ENCODE data around the gene ZNF614.

The ZNF614 gene

DNA sequence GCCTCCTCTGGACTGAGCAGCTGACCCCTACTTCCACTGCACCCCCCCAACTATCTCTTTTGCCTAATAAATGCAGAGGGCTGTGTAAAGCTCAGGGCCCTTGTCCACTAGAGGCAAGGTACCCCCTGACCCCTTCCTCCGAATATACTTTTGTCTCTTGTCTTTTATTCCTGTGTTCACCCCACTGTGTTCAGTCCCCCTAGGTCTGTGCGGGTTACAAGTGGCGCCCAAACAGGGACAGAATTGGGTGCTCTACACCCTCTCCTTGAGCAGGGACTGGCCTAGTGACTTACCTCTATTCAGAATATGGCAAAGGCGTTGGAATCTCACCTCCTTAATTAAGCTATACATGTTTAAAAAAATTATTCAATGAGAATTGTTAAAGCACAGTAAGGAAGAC lies 56.6 kb downstream of the ZNF614 start:
- POLR2A ChIA-PET (ENCODE audit: low non-redundant PET): no interaction called here
- CTCF ChIA-PET: no interaction called here
- no peak overlapping the region for H3K27ac ChIP-seq
- no peak for DNase-seq (ENCODE audit: low spot score)
- TF ChIP-seq, protein P1, sequence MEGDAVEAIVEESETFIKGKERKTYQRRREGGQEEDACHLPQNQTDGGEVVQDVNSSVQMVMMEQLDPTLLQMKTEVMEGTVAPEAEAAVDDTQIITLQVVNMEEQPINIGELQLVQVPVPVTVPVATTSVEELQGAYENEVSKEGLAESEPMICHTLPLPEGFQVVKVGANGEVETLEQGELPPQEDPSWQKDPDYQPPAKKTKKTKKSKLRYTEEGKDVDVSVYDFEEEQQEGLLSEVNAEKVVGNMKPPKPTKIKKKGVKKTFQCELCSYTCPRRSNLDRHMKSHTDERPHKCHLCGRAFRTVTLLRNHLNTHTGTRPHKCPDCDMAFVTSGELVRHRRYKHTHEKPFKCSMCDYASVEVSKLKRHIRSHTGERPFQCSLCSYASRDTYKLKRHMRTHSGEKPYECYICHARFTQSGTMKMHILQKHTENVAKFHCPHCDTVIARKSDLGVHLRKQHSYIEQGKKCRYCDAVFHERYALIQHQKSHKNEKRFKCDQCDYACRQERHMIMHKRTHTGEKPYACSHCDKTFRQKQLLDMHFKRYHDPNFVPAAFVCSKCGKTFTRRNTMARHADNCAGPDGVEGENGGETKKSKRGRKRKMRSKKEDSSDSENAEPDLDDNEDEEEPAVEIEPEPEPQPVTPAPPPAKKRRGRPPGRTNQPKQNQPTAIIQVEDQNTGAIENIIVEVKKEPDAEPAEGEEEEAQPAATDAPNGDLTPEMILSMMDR (conservative IDR thresholded peaks at IDR 0.05; ENCODE audit: low read depth): no peak

DNA sequence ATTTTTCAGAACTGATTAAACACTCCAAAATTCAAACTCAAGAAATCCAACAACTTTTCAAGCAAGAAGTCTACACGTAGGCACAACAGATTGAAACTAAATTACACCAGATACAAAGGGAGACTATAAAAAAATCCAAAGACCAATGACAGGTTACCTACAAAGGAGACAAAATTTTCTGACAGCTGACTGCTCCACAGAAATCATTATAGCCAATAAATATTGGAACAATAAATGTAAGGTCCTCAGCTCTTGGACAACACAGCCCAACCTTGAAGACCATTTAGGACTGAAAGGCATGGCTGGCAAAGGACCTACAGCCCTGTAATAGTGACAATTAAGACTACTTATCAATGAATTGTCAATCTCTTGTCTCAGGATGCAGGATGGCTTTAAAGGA lies 57.5 kb downstream of the ZNF614 start:
- CTCF ChIA-PET: no interaction called here
- no peak for DNase-seq (ENCODE audit: low spot score)
- POLR2A ChIA-PET (ENCODE audit: low non-redundant PET): no interaction called here
- TF ChIP-seq, protein P1 (conservative IDR thresholded peaks at IDR 0.05; ENCODE audit: low read depth): no peak
- no peak overlapping the region for H3K27ac ChIP-seq

DNA sequence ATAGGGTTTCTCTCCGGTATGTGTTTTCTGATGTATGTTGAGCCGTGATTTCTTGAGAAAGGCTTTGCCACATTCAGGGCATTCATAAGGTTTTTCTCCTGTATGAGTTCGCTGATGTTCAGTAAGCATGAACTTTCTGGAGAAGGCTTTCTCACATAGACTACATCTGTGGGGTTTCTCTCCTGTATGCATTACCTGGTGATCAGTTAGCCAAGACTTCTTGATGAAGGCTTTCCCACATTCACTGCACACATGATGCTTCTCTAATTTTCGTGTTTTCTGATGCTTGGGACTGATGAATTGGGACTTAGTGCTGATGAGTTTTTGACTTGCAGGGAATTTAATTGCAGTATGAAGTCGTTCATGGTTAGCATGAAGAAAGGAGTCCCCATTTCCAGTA lies 62.6 kb downstream of the ZNF614 start:
- TF ChIP-seq, protein P1 (conservative IDR thresholded peaks at IDR 0.05; ENCODE audit: low read depth): no peak
- POLR2A ChIA-PET (ENCODE audit: low non-redundant PET): no interaction called here
- CTCF ChIA-PET: no interaction called here
- H3K27ac ChIP-seq: no peak overlapping the region
- DNase-seq (ENCODE audit: low spot score): no peak

All from RWPE1 (cell line).